ENCODE results near the gene TCERG1L. TPM values are rescaled to one million over a fixed set of nuclear protein-coding genes. Genes with fewer than 3 reads are reported as not detected.

The TCERG1L gene
- total and polyA plus RNA-seq, 11 donors: 0.11 to 0.25 TPM; not detected in 9

- no peaks in the 10 kb centered on the region for H3K4me1 ChIP-seq
- DNase-seq: no peak
- intact Hi-C loops (cut with DNase I): no loop called here
- no peak overlapping the region for H3K27ac ChIP-seq
- no peaks in the 10 kb centered on the region for H3K36me3 ChIP-seq
- H3K4me3 ChIP-seq: no peak overlapping the region
- no peaks in the 10 kb centered on the region for H3K9me3 ChIP-seq
- ATAC-seq: no peak
- WGBS, 4 donors: 94 to 97% (median 95%) methylated on average over 8 of the region's 8 CpGs
- H3K27me3 ChIP-seq: peaks cover 0 to 55% (median 4%) of the 10 kb centered on the region in 9 donors
- TF ChIP-seq POLR2A (IDR thresholded peaks at IDR 0.05): no peak
- TF ChIP-seq CTCF (IDR thresholded peaks at IDR 0.05): no peak
These were observed 150.4 kb downstream of the TCERG1L start for GRCh38 chr10:131161087-131161486.

- Histone ChIP-seq H3K36me3 (no peaks in the 10 kb centered on the region), H3K27me3 (peaks cover 0 to 57% (median 5%) of the 10 kb centered on the region in 9 donors), H3K4me3 (no peak overlapping the region), H3K4me1 (no peaks in the 10 kb centered on the region), H3K27ac (no peak overlapping the region), H3K9me3 (no peaks in the 10 kb centered on the region)
- ATAC-seq (no peak), DNase-seq (no peak)
- no peak for TF ChIP-seq POLR2A (IDR thresholded peaks at IDR 0.05)
- TF ChIP-seq CTCF (IDR thresholded peaks at IDR 0.05): no peak
- intact Hi-C loops (cut with DNase I): no loop called here
- 88 to 91% (median 91%) methylated on average over 19 of the region's 19 CpGs for WGBS, 4 donors
These were observed 151.2 kb downstream of the TCERG1L start for GRCh38 chr10:131160219-131160875.

GRCh38 chr10:131159771-131160170 is 151.8 kb downstream of the TCERG1L start:
- peaks cover 0 to 63% (median 6%) of the 10 kb centered on the region in 9 donors for H3K27me3 ChIP-seq
- H3K4me1 ChIP-seq: no peaks in the 10 kb centered on the region
- H3K27ac ChIP-seq: no peak overlapping the region
- TF ChIP-seq POLR2A (IDR thresholded peaks at IDR 0.05) (no peak), CTCF (IDR thresholded peaks at IDR 0.05) (no peak)
- DNase-seq (no peak), ATAC-seq (no peak)
- H3K36me3 ChIP-seq: no peaks in the 10 kb centered on the region
- no peaks in the 10 kb centered on the region for H3K9me3 ChIP-seq
- 73 to 85% (median 76%) methylated on average over 8 to 9 of the region's 9 CpGs for WGBS, 4 donors
- H3K4me3 ChIP-seq: no peak overlapping the region
- intact Hi-C loops (cut with DNase I): no loop called here

GRCh38 chr10:131158695-131159094 is 152.8 kb downstream of the TCERG1L start:
- H3K36me3 ChIP-seq: no peaks in the 10 kb centered on the region
- TF ChIP-seq CTCF (IDR thresholded peaks at IDR 0.05) (no peak), POLR2A (IDR thresholded peaks at IDR 0.05) (no peak)
- H3K27ac ChIP-seq: no peak overlapping the region
- no peak for ATAC-seq
- H3K27me3 ChIP-seq: peaks cover 0 to 72% (median 6%) of the 10 kb centered on the region in 9 donors
- WGBS, 4 donors: 90 to 91% (median 90%) methylated on average over 16 to 17 of the region's 17 CpGs
- no peak for DNase-seq
- no peaks in the 10 kb centered on the region for H3K9me3 ChIP-seq
- intact Hi-C loops (cut with DNase I): no loop called here
- H3K4me3 ChIP-seq: no peak overlapping the region
- no peaks in the 10 kb centered on the region for H3K4me1 ChIP-seq
